ENCODE measurements around the gene TTC36. TPM values are rescaled to one million over a fixed set of nuclear protein-coding genes. Genes with fewer than 3 reads are reported as not detected.

TTC36 gene
- total RNA-seq, 4 donors from 2014 or later, result 0.55 to 3.8 TPM; not detected in 2

DNA sequence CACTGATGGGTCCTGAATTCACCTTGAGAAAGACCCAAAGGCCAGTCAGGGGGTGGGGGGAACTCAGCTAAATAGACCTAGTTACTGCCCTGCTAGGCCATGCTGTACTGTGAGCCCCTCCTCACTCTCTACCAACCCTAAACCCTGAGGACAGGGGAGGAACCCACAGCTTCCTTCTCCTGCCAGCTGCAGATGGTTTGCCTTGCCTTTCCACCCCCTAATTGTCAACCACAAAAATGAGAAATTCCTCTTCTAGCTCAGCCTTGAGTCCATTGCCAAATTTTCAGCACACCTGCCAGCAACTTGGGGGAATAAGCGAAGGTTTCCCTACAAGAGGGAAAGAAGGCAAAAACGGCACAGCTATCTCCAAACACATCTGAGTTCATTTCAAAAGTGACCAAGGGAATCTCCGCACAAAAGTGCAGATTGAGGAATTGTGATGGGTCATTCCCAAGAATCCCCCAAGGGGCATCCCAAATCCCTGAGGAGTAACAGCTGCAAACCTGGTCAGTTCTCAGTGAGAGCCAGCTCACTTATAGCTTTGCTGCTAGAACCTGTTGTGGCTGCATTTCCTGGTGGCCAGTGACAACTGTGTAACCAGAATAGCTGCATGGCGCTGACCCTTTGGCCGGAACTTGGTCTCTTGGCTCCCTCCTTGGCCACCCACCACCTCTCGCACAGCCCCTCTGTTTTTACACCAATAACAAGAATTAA, 2.4 kb upstream of the TTC36 start:
- H3K27ac ChIP-seq, result no peak overlapping the region
- intact Hi-C loops (cut with DNase I; ENCODE audit: low total_unique reads), result no loop called here

DNA sequence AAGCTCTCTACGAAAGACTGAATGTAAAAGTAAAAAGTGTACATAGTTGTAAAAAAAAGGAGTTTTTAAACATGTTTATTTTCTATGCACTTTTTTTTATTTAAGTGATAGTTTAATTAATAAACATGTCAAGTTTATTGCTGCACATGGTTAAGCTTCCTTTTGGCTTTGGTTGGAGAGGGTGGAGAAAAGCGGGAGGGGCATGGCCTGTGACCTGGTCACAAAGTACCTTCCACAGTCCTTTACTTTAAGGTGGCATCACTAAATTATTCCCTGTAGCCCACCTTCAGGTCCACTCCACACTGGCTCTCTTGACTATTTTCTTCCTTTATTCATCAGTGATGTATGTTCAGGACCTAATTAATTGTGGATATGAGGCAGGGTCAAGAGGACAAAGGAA, 586 bp upstream of the TTC36 start:
- Histone ChIP-seq H3K27me3 (no peaks in the 10 kb centered on the region), H3K4me3 (no peak overlapping the region), H3K36me3 (peaks cover 0 to 21% of the 10 kb centered on the region in 2 donors), H3K9me3 (no peaks in the 10 kb centered on the region), H3K27ac (no peak overlapping the region), H3K4me1 (peaks cover 11 to 19% of the 10 kb centered on the region in 2 donors)
- intact Hi-C loops (cut with DNase I; ENCODE audit: low total_unique reads) (no loop called here), in situ Hi-C loops (cut with MboI; ENCODE audit: low sequenced_read_pairs in 4 of 4) (no loop called here)
- TF ChIP-seq, protein P1, sequence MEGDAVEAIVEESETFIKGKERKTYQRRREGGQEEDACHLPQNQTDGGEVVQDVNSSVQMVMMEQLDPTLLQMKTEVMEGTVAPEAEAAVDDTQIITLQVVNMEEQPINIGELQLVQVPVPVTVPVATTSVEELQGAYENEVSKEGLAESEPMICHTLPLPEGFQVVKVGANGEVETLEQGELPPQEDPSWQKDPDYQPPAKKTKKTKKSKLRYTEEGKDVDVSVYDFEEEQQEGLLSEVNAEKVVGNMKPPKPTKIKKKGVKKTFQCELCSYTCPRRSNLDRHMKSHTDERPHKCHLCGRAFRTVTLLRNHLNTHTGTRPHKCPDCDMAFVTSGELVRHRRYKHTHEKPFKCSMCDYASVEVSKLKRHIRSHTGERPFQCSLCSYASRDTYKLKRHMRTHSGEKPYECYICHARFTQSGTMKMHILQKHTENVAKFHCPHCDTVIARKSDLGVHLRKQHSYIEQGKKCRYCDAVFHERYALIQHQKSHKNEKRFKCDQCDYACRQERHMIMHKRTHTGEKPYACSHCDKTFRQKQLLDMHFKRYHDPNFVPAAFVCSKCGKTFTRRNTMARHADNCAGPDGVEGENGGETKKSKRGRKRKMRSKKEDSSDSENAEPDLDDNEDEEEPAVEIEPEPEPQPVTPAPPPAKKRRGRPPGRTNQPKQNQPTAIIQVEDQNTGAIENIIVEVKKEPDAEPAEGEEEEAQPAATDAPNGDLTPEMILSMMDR (IDR thresholded peaks at IDR 0.05 in 4 of 5, conservative IDR thresholded peaks at IDR 0.05 in 1 of 5), result no peak
- TF ChIP-seq POLR2A (IDR thresholded peaks at IDR 0.05), result no peak
- DNase-seq (no peak), ATAC-seq (no peak)

More for the DNA sequence above, 2.4 kb upstream of the TTC36 start:
- ATAC-seq, result no peak
- Histone ChIP-seq H3K9me3 (no peaks in the 10 kb centered on the region), H3K4me3 (no peak overlapping the region), H3K4me1 (peaks cover 5 to 9% of the 10 kb centered on the region in 2 donors), H3K27me3 (no peaks in the 10 kb centered on the region), H3K36me3 (peaks cover 6 to 39% of the 10 kb centered on the region in 2 donors)
- TF ChIP-seq, protein P1 (IDR thresholded peaks at IDR 0.05 in 4 of 5, conservative IDR thresholded peaks at IDR 0.05 in 1 of 5), result no peak
- TF ChIP-seq POLR2A (IDR thresholded peaks at IDR 0.05), result no peak
- no peak for DNase-seq
- in situ Hi-C loops (cut with MboI; ENCODE audit: low sequenced_read_pairs in 4 of 4), result no loop called here

DNA sequence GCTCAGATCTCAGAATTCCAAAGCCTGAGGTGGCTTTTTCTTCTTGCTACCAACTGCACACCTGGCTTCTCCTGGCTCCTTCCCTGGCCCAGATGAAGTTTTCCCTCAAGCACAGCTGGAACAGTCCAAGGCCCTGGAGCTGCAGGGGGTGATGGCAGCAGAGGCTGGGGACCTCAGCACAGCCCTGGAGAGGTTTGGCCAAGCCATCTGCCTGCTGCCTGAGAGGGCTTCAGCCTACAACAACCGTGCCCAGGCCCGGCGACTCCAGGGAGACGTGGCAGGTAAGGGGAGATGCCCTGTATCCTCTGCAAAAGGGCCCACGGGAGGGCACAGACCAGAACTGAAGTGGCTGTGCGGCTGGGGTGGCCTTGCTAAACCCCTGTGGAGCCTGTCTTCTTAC, 1.2 kb downstream of the TTC36 start:
- Histone ChIP-seq H3K36me3 (peaks cover 0 to 3% of the 10 kb centered on the region in 2 donors), H3K4me3 (no peak overlapping the region), H3K9me3 (no peaks in the 10 kb centered on the region), H3K27me3 (no peaks in the 10 kb centered on the region), H3K27ac (no peak overlapping the region), H3K4me1 (peaks cover 13 to 19% of the 10 kb centered on the region in 2 donors)
- ATAC-seq (no peak), DNase-seq (no peak)
- intact Hi-C loops (cut with DNase I; ENCODE audit: low total_unique reads), result no loop called here
- TF ChIP-seq, protein P1 (IDR thresholded peaks at IDR 0.05 in 4 of 5, conservative IDR thresholded peaks at IDR 0.05 in 1 of 5), result no peak
- TF ChIP-seq POLR2A (IDR thresholded peaks at IDR 0.05), result no peak
- in situ Hi-C loops (cut with MboI; ENCODE audit: low sequenced_read_pairs in 4 of 4), result no loop called here

DNA sequence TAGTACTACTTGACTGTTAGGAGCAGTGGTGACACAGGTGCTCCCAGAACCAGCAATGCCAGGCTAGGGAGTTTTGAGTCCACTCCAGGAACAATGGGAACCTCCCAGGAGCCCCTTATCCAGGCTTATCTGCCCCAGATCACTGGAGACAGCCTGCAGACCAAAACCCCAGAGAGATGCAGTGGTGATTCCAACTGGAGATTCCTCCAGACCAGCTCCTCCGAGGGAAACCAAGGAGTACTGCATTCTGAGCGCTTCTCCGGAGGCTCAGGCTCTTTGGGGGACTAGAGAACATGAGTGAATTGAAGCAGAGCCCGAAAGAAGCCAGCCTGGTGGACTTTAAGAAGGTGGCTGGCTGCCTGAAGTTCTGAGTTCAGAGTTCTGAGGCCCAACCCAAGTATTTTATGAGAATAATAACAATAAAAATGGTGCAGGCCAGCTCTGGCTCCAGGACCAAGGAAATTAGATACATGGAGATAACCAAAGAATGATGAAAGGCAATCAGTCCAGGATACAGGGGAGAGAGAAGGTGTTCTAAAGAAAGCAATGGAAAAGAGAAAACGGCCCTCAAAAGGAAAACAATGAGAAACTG, 2.4 kb downstream of the TTC36 start:
- H3K4me3 ChIP-seq, result peak overlapping the region in 3 of 4 donors; percentile 60 to 85 (median 77)
- intact Hi-C loops (cut with DNase I; ENCODE audit: low total_unique reads) (loop anchor here (5.0 kb wide), 1 partner anchor 38 kb away; the partner anchor contains the start of gene IFT46), in situ Hi-C loops (cut with MboI; ENCODE audit: low sequenced_read_pairs in 4 of 4) (no loop called here)
- ATAC-seq (no peak), DNase-seq (no peak)
- TF ChIP-seq POLR2A (IDR thresholded peaks at IDR 0.05), result no peak
- TF ChIP-seq, protein P1 (IDR thresholded peaks at IDR 0.05 in 4 of 5, conservative IDR thresholded peaks at IDR 0.05 in 1 of 5), result no peak
- H3K9me3 ChIP-seq, result no peaks in the 10 kb centered on the region
- no peaks in the 10 kb centered on the region for H3K36me3 ChIP-seq
- H3K4me1 ChIP-seq, result peaks cover 13 to 19% of the 10 kb centered on the region in 2 donors
- H3K27ac ChIP-seq, result peak overlapping the region in 3 of 4 donors; percentile 43 to 82 (median 82)
- H3K27me3 ChIP-seq, result no peaks in the 10 kb centered on the region

All from gastrocnemius medialis (tissue), 4 donors.